Measurements from ENCODE around the gene STX11.
"Not testable (repeated sequence)": the region's sequence is repeated elsewhere in the genome, so short reads cannot be mapped to it uniquely, and the experiment has no call there.

The STX11 gene

DNA sequence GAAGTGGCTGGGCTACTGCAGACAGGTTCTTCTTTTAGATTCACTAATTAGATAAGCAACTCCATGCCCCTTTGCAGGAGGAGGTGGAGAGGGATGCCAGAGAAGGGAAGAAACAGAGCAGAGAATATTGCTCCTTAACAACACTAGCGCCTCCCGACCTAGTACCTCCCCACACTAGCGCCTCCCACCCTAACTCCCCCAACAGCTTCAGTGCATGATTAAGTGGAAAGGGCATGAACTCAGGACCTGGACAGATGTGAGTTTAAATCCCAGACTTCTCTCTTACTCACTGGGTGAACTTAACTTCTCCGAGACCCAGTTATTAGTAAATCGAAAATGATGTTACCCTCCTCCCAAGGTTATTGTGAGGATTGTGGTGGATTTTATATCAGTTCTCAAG, 25.7 kb downstream of the STX11 start:
- TF ChIP-seq, protein P1, sequence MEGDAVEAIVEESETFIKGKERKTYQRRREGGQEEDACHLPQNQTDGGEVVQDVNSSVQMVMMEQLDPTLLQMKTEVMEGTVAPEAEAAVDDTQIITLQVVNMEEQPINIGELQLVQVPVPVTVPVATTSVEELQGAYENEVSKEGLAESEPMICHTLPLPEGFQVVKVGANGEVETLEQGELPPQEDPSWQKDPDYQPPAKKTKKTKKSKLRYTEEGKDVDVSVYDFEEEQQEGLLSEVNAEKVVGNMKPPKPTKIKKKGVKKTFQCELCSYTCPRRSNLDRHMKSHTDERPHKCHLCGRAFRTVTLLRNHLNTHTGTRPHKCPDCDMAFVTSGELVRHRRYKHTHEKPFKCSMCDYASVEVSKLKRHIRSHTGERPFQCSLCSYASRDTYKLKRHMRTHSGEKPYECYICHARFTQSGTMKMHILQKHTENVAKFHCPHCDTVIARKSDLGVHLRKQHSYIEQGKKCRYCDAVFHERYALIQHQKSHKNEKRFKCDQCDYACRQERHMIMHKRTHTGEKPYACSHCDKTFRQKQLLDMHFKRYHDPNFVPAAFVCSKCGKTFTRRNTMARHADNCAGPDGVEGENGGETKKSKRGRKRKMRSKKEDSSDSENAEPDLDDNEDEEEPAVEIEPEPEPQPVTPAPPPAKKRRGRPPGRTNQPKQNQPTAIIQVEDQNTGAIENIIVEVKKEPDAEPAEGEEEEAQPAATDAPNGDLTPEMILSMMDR (IDR thresholded peaks at IDR 0.05): no peak
- intact Hi-C loops (cut with DNase I; ENCODE audit: low total_unique reads): no loop called here
- Histone ChIP-seq H3K4me1 (no peaks in the 10 kb centered on the region), H3K27me3 (no peaks in the 10 kb centered on the region), H3K27ac (no peak overlapping the region), H3K9me3 (no peaks in the 10 kb centered on the region), H3K4me3 (no peak overlapping the region), H3K36me3 (peaks cover 0 to 4% (median 0%) of the 10 kb centered on the region in 3 donors)
- no peak for DNase-seq

DNA sequence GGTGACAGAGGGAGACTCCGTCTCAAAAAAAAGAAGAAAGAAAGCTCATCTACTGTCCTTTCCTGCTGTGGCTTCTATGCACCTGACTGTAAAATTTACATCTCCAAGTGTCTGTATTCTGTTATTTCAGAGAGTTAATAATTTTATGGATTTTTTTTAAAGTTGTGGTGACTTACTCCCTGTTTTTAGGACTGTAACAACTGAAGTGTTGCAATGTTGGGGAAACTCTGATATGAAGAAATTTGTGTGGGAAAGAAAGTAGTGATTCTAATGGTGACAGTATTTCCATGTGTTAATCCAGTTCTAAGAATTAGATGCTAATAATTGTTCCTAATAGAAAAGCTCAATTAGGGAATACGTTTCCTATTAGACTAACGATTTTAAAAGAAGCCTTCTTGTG, 27.4 kb downstream of the STX11 start:
- no peaks in the 10 kb centered on the region for H3K27me3 ChIP-seq
- H3K9me3 ChIP-seq: no peaks in the 10 kb centered on the region
- DNase-seq: no peak
- TF ChIP-seq, protein P1 (IDR thresholded peaks at IDR 0.05): no peak
- intact Hi-C loops (cut with DNase I; ENCODE audit: low total_unique reads): no loop called here
- no peaks in the 10 kb centered on the region for H3K4me1 ChIP-seq
- no peaks in the 10 kb centered on the region for H3K36me3 ChIP-seq
- H3K4me3 ChIP-seq: no peak overlapping the region
- H3K27ac ChIP-seq: no peak overlapping the region

DNA sequence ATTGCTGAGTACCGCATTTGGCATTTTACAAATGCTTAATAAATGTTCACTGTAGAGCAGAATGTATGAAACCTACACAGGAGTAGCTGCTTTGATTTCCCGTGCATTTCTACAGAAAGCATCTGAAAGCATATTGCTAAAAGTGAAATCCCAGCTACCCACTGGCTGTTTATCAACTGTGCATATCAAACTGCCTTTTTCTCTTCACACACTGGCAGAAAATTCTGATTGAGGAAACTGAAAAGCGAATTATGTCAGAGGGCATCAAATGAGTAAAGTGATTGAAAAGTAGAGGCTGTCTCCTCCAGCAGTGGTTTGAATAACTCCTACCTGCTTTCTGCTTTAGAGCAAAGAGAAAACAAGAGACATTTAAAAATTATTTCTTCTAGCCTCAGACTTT, 28.0 kb downstream of the STX11 start:
- no peaks in the 10 kb centered on the region for H3K27me3 ChIP-seq
- no peaks in the 10 kb centered on the region for H3K9me3 ChIP-seq
- no peak for DNase-seq
- TF ChIP-seq, protein P1 (IDR thresholded peaks at IDR 0.05): no peak
- H3K36me3 ChIP-seq: no peaks in the 10 kb centered on the region
- H3K4me1 ChIP-seq: no peaks in the 10 kb centered on the region
- H3K4me3 ChIP-seq: no peak overlapping the region
- no peak overlapping the region for H3K27ac ChIP-seq
- intact Hi-C loops (cut with DNase I; ENCODE audit: low total_unique reads): no loop called here

DNA sequence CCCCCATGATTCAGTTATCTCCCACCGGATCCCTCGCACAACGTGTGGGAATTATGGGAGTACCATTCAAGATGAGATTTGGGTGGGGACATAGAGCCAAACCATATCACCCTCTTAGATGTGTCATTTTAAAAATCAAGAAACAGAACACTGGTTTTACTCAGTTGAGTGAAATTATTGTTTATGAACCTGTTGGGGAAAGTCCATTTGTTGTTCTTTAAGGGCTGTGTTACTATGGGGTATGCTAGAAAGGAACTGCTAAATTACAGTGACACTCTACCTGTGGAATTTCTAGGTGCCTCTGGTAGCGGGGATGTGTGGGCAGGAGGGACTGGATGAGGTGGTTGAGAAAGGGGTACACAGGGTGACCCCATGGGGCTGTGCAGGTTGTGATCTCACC, 28.9 kb downstream of the STX11 start:
- no peaks in the 10 kb centered on the region for H3K4me1 ChIP-seq
- no peak overlapping the region for H3K4me3 ChIP-seq
- TF ChIP-seq, protein P1 (IDR thresholded peaks at IDR 0.05): no peak
- no peaks in the 10 kb centered on the region for H3K9me3 ChIP-seq
- no peaks in the 10 kb centered on the region for H3K36me3 ChIP-seq
- DNase-seq: no peak
- no peaks in the 10 kb centered on the region for H3K27me3 ChIP-seq
- H3K27ac ChIP-seq: no peak overlapping the region
- intact Hi-C loops (cut with DNase I; ENCODE audit: low total_unique reads): no loop called here

DNA sequence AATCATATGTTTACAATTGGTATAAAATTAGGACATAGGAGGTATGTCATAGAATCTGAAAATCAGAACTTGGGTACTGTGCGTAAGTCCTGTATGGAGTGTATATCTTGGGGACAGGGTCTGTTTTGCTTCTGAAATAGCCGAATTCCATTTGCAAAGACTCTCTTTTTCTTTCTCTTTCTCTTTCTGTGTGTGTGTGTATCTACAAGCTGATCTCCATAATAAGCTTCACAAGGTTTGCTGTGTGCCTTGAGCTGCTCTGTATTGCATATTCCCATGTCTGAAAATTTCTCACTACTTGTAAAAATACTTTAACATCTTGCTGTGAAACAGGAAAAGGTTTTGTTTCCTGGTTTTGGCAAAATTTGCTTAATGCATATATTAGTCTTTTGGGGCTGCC, 29.5 kb downstream of the STX11 start:
- Histone ChIP-seq H3K27ac (no peak overlapping the region), H3K9me3 (no peaks in the 10 kb centered on the region), H3K4me1 (no peaks in the 10 kb centered on the region), H3K4me3 (no peak overlapping the region), H3K36me3 (no peaks in the 10 kb centered on the region), H3K27me3 (no peaks in the 10 kb centered on the region)
- intact Hi-C loops (cut with DNase I; ENCODE audit: low total_unique reads): no loop called here
- TF ChIP-seq, protein P1 (IDR thresholded peaks at IDR 0.05): no peak
- no peak for DNase-seq

DNA sequence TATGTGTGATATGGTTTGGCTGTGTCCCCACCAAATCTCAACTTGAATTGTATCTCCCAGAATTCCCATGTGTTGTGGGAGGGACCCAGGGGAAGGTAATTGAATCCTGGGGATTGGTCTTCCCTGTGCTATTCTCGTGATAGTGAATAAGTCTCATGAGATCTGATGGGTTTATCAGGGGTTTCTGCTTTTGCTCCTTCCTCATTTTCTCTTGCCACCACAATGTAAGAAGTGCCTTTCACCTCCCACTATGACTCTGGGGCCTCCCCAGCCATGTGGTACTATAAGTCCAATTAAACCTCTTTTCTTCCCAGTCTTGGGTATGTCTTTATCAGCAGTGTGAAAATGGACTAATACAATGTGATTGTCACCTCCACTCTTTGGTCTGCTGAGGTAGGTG, 30.0 kb downstream of the STX11 start:
- H3K27me3 ChIP-seq; DNase-seq; H3K4me3 ChIP-seq; H3K27ac ChIP-seq; intact Hi-C loops (cut with DNase I; ENCODE audit: low total_unique reads); H3K36me3 ChIP-seq; H3K9me3 ChIP-seq; H3K4me1 ChIP-seq: not testable (repeated sequence)

Measured in tibial artery (tissue), 4 donors.